Memory B cell (primary cell): ENCODE measurements around the gene MEX3D.

Source experiments
- ATAC-seq: fragments of 150-1000 bp; cut with Tn5 transposase; 2 replicates; pipeline ENCODE4 v1.10.0; 2021; ENCODE audit warnings: low read depth, mild to moderate bottlenecking, moderate library complexity
- DNase-seq, 2 donors: peaks; one replicate each; pipeline ENCODE4 v3.0.0; 2022; ENCODE audit warnings: low spot score in 2 of 2
- H3K27ac Mint-ChIP-seq: one replicate; pipeline ENCODE4 v1.8.0; 2022; ENCODE audit warnings: mild to moderate bottlenecking, moderate library complexity, mixed read lengths
- H3K27me3 Mint-ChIP-seq: one replicate; pipeline ENCODE4 v1.8.0; 2022; ENCODE audit warnings: mixed read lengths
- H3K36me3 Mint-ChIP-seq: one replicate; pipeline ENCODE4 v1.8.0; 2022; ENCODE audit warnings: mild to moderate bottlenecking, mixed read lengths
- H3K4me1 Mint-ChIP-seq: one replicate; pipeline ENCODE4 v1.8.0; 2022; ENCODE audit warnings: mixed read lengths
- H3K4me3 Mint-ChIP-seq: one replicate; pipeline ENCODE4 v1.8.0; 2022; ENCODE audit warnings: mild to moderate bottlenecking, moderate library complexity, mixed read lengths
- H3K9me3 Mint-ChIP-seq: one replicate; pipeline ENCODE4 v1.8.0; 2022; ENCODE audit warnings: mixed read lengths

Gene MEX3D

GRCh38 chr19:1507763-1508506 lies 60.2 kb downstream of the MEX3D start:
- peak; percentile 89 for ATAC-seq
- Mint-ChIP-seq H3K27ac (peak overlapping the region; percentile 85), H3K4me3 (peak overlapping the region; percentile 79), H3K27me3 (peaks cover 37% of the 10 kb centered on the region), H3K9me3 (peaks cover 4% of the 10 kb centered on the region), H3K36me3 (no peaks in the 10 kb centered on the region), H3K4me1 (peaks cover 9% of the 10 kb centered on the region)
- DNase-seq = peak; percentile 79 to 83

- Mint-ChIP-seq H3K27me3 (peaks cover 39% of the 10 kb centered on the region), H3K9me3 (peaks cover 4% of the 10 kb centered on the region), H3K4me3 (no peak overlapping the region), H3K27ac (peak overlapping the region; percentile 85), H3K36me3 (no peaks in the 10 kb centered on the region), H3K4me1 (peaks cover 11% of the 10 kb centered on the region)
- DNase-seq (no peak), ATAC-seq (no peak)
Measured at GRCh38 chr19:1507192-1507660, 60.9 kb downstream of the MEX3D start.

GRCh38 chr19:1505991-1506881 lies 61.9 kb downstream of the MEX3D start:
- H3K9me3 Mint-ChIP-seq = peaks cover 4% of the 10 kb centered on the region
- H3K27ac Mint-ChIP-seq = no peak overlapping the region
- no peak overlapping the region for H3K4me3 Mint-ChIP-seq
- H3K27me3 Mint-ChIP-seq = peaks cover 39% of the 10 kb centered on the region
- no peaks in the 10 kb centered on the region for H3K36me3 Mint-ChIP-seq
- no peak for ATAC-seq
- H3K4me1 Mint-ChIP-seq = peaks cover 11% of the 10 kb centered on the region
- no peak for DNase-seq

DNA sequence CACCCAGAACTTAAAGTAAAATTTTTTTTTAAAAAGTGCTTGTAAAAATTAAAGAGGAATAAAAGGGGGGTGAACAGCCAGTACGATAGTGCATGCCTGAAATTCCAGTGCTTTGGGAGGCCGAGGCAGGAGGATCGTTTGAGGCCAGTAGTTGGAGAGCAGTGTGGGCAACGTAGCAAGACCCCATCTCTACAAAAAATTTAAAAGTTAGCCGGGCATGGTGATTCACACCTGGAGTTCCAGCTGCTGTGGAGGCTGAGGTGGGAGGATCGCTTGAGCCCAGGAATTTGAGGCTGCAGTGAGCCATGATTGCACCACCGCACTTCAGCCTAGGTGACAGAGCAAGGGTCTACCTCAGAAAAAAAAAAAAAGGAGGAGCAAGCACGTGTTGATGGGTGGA lies 63.1 kb downstream of the MEX3D start:
- peaks cover 4% of the 10 kb centered on the region for H3K9me3 Mint-ChIP-seq
- no peaks in the 10 kb centered on the region for H3K36me3 Mint-ChIP-seq

More for the DNA sequence above, 63.1 kb downstream of the MEX3D start:
- ATAC-seq (no peak), DNase-seq (no peak)
- H3K27ac Mint-ChIP-seq = no peak overlapping the region
- H3K4me1 Mint-ChIP-seq = peaks cover 11% of the 10 kb centered on the region
- no peak overlapping the region for H3K4me3 Mint-ChIP-seq
- H3K27me3 Mint-ChIP-seq = peaks cover 36% of the 10 kb centered on the region
